ENCODE measurements around the gene SLC13A2. TPM values are rescaled to one million over a fixed set of nuclear protein-coding genes. Genes with fewer than 3 reads are reported as not detected.

The SLC13A2 gene
- total and polyA plus RNA-seq, 9 of the 15 experiments (the other 6 are each of a cell fraction or from before 2014, with no cell fraction given): 0.13 TPM; not detected in 8

DNA sequence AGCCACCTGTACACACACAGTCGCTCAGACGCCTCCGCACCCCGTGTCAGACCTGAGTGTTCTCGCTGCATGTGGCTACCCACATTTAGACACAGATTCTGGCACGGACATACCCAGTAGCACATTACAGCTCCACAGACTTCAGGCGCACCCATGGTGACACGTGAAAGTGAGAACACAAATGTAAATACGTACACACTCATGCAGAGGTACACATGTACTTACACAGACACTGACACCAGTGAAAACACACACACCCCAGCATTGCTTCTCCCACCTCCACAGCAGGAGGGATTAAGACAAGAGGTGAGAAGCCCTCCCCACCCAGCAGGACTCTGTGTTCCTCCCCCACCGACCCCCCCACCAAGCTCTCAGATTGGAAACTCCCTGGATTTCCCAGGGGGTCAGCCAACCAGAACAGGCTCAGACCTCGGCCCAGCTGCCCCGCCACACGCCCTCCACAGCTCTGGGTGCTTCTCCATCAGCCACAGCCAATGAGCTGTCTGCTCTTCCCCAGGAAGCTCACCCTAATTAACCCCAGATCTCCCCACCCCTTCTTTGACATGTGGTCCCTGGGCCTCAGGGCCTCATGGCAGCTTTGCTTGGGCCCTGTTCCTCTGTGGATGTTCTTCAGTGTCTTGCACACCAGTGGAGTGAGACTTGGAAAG lies 27.4 kb downstream of the SLC13A2 start:
- POLR2A ChIA-PET: interaction anchor here (0.7 to 1.0 kb wide), 2 partner anchors 26 to 321 kb away, joined by 3 to 4 read pairs; no protein-coding TSS in a partner anchor
- BruUV-seq (replicated peaks): no TSS peak
- no peak for FAIRE-seq
- in situ Hi-C loops (cut with MboI) (no loop called here), intact Hi-C loops (cut with micrococcal nuclease) (no loop called here)
- H3K9me3 ChIP-seq (replicated peaks; ENCODE audit: control insufficient read depth, insufficient read depth, low read depth, low read length): no peaks in the 10 kb centered on the region
- no peak overlapping the region for H3K4me2 ChIP-seq (ENCODE audit: insufficient read depth, low read length)
- CTCF ChIA-PET (ENCODE audit: low intra/inter-chr PET ratio): no interaction called here
- H3K4me1 ChIP-seq (replicated peaks in 1 of 2; ENCODE audit: control insufficient read depth in 2 of 2, insufficient read depth in 2 of 2, low read length in 2 of 2): peaks cover 0 to 18% of the 10 kb centered on the region in 2 experiments; a peak in 2 of 5 replicates
- no peak overlapping the region for H2AFZ ChIP-seq (ENCODE audit: low read depth, low read length)
- peak in 3 of 4 experiments; percentile 9 to 30 (median 28) for DNase-seq (ENCODE audit: extremely low read depth in 1 of 4, low spot score in 3 of 4)
- H3K36me3 ChIP-seq (ENCODE audit: control insufficient read depth, insufficient read depth, low read length): no peaks in the 10 kb centered on the region
- H3K27me3 ChIP-seq (ENCODE audit: control insufficient read depth in 2 of 2, insufficient read depth in 2 of 2, low read length in 2 of 2): peaks cover 13 to 22% of the 10 kb centered on the region in 2 experiments
- H4K20me1 ChIP-seq (replicated peaks; ENCODE audit: control insufficient read depth, insufficient read depth, low read length): 0 out of 2 replicates have a peak, but pooled peaks cover 3% of the 10 kb centered on the region
- ATAC-seq: peak; percentile 62
- H3K4me3 ChIP-seq: no peak overlapping the region
- 14% methylated on average over 10 of the region's 13 CpGs for WGBS (ENCODE audit: insufficient coverage, low coverage, missing lambda C conversion rate)
- no peaks in the 10 kb centered on the region for H3K9me1 ChIP-seq (ENCODE audit: control insufficient read depth, insufficient read depth, low read length)
- no peak for TF ChIP-seq NFIX (CRISPR knock-in tag; IDR thresholded peaks at IDR 0.05; ENCODE audit: low read depth)
- TF ChIP-seq RBM22 (IDR thresholded peaks at IDR 0.05; ENCODE audit: low read depth, low read length, poor library complexity, severe bottlenecking): no peak
- TF ChIP-seq, protein P1, sequence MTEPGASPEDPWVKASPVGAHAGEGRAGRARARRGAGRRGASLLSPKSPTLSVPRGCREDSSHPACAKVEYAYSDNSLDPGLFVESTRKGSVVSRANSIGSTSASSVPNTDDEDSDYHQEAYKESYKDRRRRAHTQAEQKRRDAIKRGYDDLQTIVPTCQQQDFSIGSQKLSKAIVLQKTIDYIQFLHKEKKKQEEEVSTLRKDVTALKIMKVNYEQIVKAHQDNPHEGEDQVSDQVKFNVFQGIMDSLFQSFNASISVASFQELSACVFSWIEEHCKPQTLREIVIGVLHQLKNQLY (CRISPR knock-in tag; conservative IDR thresholded peaks at IDR 0.05): no peak
- TF ChIP-seq ZNF23 (CRISPR knock-in tag; IDR thresholded peaks at IDR 0.05): no peak
- TF ChIP-seq, protein P2, sequence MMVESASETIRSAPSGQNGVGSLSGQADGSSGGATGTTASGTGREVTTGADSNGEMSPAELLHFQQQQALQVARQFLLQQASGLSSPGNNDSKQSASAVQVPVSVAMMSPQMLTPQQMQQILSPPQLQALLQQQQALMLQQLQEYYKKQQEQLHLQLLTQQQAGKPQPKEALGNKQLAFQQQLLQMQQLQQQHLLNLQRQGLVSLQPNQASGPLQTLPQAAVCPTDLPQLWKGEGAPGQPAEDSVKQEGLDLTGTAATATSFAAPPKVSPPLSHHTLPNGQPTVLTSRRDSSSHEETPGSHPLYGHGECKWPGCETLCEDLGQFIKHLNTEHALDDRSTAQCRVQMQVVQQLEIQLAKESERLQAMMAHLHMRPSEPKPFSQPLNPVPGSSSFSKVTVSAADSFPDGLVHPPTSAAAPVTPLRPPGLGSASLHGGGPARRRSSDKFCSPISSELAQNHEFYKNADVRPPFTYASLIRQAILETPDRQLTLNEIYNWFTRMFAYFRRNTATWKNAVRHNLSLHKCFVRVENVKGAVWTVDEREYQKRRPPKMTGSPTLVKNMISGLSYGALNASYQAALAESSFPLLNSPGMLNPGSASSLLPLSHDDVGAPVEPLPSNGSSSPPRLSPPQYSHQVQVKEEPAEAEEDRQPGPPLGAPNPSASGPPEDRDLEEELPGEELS (CRISPR knock-in tag; IDR thresholded peaks at IDR 0.05; ENCODE audit: borderline replicate concordance): no peak
- no peak for TF ChIP-seq ZNF644 (tag; IDR thresholded peaks at IDR 0.05; ENCODE audit: low read depth)
- TF ChIP-seq, protein P3, sequence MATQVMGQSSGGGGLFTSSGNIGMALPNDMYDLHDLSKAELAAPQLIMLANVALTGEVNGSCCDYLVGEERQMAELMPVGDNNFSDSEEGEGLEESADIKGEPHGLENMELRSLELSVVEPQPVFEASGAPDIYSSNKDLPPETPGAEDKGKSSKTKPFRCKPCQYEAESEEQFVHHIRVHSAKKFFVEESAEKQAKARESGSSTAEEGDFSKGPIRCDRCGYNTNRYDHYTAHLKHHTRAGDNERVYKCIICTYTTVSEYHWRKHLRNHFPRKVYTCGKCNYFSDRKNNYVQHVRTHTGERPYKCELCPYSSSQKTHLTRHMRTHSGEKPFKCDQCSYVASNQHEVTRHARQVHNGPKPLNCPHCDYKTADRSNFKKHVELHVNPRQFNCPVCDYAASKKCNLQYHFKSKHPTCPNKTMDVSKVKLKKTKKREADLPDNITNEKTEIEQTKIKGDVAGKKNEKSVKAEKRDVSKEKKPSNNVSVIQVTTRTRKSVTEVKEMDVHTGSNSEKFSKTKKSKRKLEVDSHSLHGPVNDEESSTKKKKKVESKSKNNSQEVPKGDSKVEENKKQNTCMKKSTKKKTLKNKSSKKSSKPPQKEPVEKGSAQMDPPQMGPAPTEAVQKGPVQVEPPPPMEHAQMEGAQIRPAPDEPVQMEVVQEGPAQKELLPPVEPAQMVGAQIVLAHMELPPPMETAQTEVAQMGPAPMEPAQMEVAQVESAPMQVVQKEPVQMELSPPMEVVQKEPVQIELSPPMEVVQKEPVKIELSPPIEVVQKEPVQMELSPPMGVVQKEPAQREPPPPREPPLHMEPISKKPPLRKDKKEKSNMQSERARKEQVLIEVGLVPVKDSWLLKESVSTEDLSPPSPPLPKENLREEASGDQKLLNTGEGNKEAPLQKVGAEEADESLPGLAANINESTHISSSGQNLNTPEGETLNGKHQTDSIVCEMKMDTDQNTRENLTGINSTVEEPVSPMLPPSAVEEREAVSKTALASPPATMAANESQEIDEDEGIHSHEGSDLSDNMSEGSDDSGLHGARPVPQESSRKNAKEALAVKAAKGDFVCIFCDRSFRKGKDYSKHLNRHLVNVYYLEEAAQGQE (IDR thresholded peaks at IDR 0.05; ENCODE audit: borderline replicate concordance): no peak
- TF ChIP-seq, protein P3 (CRISPR knock-in tag; IDR thresholded peaks at IDR 0.05; ENCODE audit: low read depth): no peak
- no peak overlapping the region for H3K27ac ChIP-seq (ENCODE audit: extremely low read depth, low read depth, low read length)
- no peaks in the 10 kb centered on the region for H3K79me2 ChIP-seq (ENCODE audit: control insufficient read depth, insufficient read depth, low read length)
- H3K9ac ChIP-seq (ENCODE audit: insufficient read depth in 1 of 2, low read depth in 2 of 2, low read length in 2 of 2): no peak overlapping the region
